RPMI7951 (cell line): ENCODE measurements around the gene USP5. TPM values are rescaled to one million over a fixed set of nuclear protein-coding genes. Genes with fewer than 3 reads are reported as not detected.
A peak's percentile ranks its signal among the peaks of the same experiment; 100 is the strongest.
"Not testable (repeated sequence)": the region's sequence is repeated elsewhere in the genome, so short reads cannot be mapped to it uniquely, and the experiment has no call there.

Experiments used
- DNase-seq: peaks from one replicate; pipeline ENCODE4 v3.0.0-alpha.2; 2012; ENCODE audit warnings: low read depth
- total RNA-seq: library from RNA; depleted of rRNA; stranded (reverse); fragments of >200 nt; shearing (Covaris generic); gene quantifications from 2 replicates; pipeline ENCODE4 v1.2.3, GENCODE V29; 2014

USP5 gene
- total RNA-seq, 1 experiment from 2014 or later = 61.4 TPM

- DNase-seq = no peak
These were observed 11.8 kb downstream of the USP5 start for GRCh38 chr12:6863586-6864321.

- DNase-seq = not testable (repeated sequence)
These were observed 13.4 kb downstream of the USP5 start for GRCh38 chr12:6865307-6865706.

- no peak for DNase-seq
These were observed 14.4 kb downstream of the USP5 start for GRCh38 chr12:6866163-6866919.

DNA sequence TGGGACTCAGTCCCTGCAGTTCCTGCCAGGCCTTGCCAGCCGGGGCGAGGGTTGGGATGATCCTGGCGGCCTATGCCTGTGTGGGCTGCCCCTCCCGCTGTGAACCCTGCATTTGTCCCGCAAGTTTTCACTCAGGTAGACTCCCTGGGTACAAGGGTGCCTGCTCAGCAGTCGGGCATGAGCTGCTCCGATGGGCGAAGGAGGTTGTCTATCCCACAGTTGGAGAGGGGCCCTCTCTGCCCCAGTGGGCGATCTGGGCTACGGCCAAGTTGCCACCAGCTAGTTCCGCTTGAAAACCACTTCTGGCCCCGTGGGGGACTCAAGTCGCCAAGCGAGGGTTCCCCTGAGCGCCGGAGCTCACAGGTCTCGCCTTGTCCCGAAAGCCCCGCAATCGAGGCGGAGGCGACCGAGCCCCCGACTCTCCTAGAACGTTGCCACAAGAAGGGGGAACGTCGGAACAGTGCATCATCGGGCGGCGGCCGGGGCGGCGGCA is 15.0 kb downstream of the USP5 start:
- no peak for DNase-seq

DNA sequence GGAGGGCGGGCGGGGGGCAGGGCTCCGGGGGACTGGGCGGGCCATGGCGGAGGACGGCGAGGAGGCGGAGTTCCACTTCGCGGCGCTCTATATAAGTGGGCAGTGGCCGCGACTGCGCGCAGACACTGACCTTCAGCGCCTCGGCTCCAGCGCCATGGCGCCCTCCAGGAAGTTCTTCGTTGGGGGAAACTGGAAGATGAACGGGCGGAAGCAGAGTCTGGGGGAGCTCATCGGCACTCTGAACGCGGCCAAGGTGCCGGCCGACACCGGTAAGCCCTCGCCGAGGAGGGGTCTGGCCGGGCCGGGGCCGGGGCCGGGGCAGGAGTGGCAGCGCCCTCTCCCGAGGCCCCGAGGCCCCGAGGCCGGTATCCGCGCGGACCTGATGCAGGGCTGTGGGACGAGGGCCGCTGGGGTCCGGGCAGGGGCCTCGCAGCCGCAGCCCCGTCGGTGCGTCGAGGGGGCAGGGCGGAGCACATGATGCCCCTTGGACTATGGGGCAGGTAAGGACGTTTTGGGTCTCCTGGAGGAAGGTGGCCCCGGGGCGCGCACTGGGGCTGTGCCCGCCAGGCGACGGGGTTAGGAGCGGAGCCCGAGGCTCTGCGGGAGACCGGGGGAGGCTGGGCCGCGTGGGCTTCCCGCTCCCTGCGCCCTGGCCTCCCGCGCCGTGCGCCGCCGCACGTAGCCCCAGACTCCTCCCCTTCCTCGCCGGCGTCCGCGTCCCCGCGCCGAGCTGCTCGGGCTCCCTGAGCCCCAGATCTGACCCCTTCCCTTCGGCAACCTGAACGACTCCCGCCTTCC is 15.7 kb downstream of the USP5 start, which contains the start of gene TPI1:
Gene TPI1 (plus strand): TSS at position 119 of the 798 bp plus-strand sequence. CDS start 36 bp downstream, at position 155.
- DNase-seq = peak; percentile 77

DNA sequence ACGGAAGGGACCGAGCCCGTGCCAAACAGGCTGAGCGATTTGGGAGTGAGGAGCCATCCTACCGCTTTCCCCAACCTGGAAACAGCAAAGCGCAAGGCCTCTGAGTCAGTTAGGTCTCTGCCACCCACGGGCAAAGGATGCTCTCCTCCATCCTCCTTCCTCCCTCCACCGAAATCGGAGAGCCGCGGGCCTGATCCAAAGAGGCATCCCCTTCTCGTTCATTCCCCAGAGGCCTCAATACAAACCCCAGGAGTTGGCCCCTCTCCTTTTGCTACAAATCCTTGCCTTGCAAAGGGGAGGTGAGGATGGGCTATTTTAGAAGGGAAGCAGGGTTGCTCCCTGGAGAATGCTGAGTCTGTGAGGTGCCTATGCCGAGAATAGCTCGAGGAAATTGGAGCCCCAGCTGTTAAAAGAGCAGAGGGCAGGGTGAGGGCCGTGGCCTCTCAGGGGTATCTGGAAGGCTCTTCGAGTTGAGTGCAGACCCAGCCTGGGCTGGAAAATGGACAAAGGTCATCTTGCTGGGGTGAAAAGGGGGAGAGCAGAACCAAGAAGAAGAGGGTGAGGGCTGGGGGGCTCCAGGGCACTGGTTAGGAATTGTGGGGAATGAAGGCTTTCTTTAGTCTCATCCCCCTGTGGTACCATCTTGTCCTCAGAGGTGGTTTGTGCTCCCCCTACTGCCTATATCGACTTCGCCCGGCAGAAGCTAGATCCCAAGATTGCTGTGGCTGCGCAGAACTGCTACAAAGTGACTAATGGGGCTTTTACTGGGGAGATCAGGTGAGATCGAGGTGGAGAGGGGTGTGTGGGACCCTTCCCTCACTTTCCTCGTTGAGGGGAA is 16.5 kb downstream of the USP5 start:
- DNase-seq = no peak

DNA sequence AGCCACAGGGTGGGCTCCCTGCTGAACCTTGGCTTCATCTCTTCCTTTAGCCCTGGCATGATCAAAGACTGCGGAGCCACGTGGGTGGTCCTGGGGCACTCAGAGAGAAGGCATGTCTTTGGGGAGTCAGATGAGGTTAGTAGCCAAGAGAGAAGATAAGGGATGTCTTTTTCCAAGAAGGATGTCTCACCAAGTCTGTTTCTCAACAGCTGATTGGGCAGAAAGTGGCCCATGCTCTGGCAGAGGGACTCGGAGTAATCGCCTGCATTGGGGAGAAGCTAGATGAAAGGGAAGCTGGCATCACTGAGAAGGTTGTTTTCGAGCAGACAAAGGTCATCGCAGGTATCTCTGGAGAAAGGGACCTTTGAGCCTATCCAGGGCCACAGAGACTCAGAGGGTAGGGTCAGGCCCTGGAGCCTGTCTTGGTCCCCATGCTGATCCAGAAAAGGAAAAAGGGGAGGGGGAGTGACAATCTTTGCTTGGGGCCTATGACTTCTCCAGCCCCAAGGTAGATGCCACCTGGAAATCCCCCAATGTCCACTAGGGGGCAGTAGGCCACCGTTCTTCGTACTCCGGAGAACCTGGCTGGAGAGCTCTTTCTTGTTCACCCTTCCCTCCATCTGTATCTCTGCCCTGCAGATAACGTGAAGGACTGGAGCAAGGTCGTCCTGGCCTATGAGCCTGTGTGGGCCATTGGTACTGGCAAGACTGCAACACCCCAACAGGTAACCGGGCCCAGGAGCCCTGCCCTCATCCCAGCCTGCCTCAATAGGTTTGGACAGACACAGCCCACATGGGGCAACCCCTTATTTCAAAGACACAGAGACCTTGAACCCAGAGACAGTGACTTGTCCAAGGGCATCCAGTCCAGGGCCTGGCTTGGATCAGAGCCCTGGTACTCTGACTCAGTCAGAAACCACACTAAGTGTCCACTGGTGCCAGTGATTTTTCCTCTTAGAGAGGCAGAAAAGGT is 17.4 kb downstream of the USP5 start:
- DNase-seq = peak; percentile 62

DNA sequence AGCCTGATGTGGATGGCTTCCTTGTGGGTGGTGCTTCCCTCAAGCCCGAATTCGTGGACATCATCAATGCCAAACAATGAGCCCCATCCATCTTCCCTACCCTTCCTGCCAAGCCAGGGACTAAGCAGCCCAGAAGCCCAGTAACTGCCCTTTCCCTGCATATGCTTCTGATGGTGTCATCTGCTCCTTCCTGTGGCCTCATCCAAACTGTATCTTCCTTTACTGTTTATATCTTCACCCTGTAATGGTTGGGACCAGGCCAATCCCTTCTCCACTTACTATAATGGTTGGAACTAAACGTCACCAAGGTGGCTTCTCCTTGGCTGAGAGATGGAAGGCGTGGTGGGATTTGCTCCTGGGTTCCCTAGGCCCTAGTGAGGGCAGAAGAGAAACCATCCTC is 18.4 kb downstream of the USP5 start:
- not testable (repeated sequence) for DNase-seq

GRCh38 chr12:6871052-6871957 is 19.4 kb downstream of the USP5 start:
- peak; percentile 49 for DNase-seq

DNA sequence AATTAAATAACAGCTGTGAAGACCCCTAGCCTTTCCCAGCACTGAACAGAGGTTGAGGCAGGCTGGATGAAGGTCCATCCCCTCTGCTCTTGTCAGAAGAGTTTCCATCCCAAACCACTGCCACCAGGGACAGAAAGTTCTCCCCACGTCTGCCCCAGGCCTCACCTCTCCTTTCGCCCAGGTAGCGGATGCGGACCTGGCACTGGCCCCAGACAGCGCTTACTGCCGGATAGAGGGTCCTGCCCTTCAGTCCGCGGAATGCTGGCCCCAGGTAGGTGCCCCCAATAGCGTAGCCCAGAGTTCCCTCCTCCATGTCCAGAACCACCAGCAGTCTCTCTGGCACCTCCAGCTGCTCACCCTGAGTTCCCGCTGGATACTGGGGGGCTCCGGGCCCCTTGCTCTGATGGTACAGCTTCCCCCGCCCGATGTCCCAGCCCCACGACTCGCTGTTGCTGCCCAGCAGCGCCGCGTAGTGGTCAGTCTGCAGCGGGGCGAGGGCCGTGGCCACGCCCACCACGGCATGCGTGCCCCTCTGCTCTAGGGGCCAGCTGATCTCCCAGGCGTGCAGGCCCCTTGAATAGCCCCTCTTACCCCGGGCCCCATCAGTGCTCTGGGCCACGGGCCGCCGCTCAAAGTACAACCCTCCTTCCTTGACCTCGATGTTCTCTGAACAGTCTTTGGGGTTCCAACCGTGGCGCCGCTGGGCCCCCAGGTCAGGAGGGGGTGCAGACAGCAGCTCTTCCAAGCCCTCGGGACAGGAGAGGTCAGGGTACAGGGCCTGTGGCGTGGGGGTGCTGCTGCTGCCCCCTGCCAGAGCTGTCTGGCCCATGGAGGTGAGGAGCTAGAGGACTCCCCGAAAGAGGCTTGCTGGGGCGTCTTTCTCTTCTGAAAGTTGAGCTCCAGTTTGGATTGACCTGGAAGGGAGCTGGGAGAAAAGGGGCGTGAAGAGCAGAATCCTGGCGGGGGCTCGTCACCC is 20.4 kb downstream of the USP5 start:
- peak; percentile 63 for DNase-seq

- DNase-seq = peak; percentile 90
These were observed 21.4 kb downstream of the USP5 start, which contains the start of gene SPSB2 for GRCh38 chr12:6873094-6874014. SPSB2 (minus strand) TSS chr12:6873303; CDS start chr12:6872901, 402 bp downstream.

- not testable (repeated sequence) for DNase-seq
These were observed 22.0 kb downstream of the USP5 start for GRCh38 chr12:6874015-6874368.

GRCh38 chr12:6879824-6880223 is 27.9 kb downstream of the USP5 start:
- DNase-seq = not testable (repeated sequence)

GRCh38 chr12:6883252-6883651 is 31.3 kb downstream of the USP5 start:
- DNase-seq = no peak

GRCh38 chr12:6883683-6884082 is 31.7 kb downstream of the USP5 start:
- DNase-seq = no peak

DNA sequence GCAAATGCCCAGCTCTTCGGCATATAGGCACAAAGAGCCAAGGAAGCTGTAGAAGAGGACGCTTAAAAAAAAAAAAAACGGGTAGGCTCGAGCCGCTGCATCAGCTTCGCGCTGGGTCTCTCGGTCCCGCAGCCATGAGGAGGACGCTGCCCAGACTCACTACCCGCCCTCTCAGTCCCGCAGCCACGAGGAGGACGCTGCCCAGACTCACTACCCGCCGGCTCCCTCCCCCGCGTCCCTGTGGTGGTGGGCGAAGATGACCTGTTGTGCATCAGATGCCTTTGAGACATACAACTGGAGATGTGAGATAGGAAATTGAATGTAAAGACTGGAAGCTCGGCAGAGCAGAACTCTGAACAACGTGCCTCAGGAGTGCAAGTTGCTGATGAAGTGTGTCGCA is 32.6 kb downstream of the USP5 start:
- DNase-seq = no peak
